Brain microvascular endothelial cell (primary cell): ENCODE results near the gene PCTP.
A peak's percentile ranks its signal among the peaks of the same experiment; 100 is the strongest.

Experiments used
- DNase-seq: peaks from one replicate; pipeline ENCODE4 v3.0.0-alpha.2; 2020
- H3K27ac ChIP-seq: fragments of 250-450 bp; sonication (Bioruptor Pico); 2 replicates; pipeline ENCODE4 v1.5.1; 2020; ENCODE audit warnings: mild to moderate bottlenecking, moderate library complexity
- H3K27me3 ChIP-seq: fragments of 250-450 bp; sonication (Bioruptor Pico); replicated peaks from 2 replicates; pipeline ENCODE4 v1.5.1; 2020; ENCODE audit warnings: mild to moderate bottlenecking
- H3K36me3 ChIP-seq: fragments of 250-450 bp; sonication (Bioruptor Pico); replicated peaks from 2 replicates; pipeline ENCODE4 v1.5.1; 2020; ENCODE audit warnings: mild to moderate bottlenecking
- H3K4me3 ChIP-seq: 2 replicates; pipeline ENCODE4 v1.5.1; 2011; ENCODE audit warnings: low read depth, mild to moderate bottlenecking, control low read depth, low read length, moderate library complexity
- in situ Hi-C: cut with HindIII; loops from 2 replicates; pipeline ENCODE4 v1.10.0; 2017; ENCODE audit warnings: low sequenced_read_pairs, low pct_ligation_motif_present
- TF ChIP-seq, protein P1 (sequence below): IDR thresholded peaks from 2 replicates; pipeline ENCODE4 v1.5.1; 2011; ENCODE audit warnings: low read depth, mild to moderate bottlenecking, moderate library complexity, low read length, control low read depth, inconsistent platforms; ENCODE audit errors: missing control alignments

PCTP gene

DNA sequence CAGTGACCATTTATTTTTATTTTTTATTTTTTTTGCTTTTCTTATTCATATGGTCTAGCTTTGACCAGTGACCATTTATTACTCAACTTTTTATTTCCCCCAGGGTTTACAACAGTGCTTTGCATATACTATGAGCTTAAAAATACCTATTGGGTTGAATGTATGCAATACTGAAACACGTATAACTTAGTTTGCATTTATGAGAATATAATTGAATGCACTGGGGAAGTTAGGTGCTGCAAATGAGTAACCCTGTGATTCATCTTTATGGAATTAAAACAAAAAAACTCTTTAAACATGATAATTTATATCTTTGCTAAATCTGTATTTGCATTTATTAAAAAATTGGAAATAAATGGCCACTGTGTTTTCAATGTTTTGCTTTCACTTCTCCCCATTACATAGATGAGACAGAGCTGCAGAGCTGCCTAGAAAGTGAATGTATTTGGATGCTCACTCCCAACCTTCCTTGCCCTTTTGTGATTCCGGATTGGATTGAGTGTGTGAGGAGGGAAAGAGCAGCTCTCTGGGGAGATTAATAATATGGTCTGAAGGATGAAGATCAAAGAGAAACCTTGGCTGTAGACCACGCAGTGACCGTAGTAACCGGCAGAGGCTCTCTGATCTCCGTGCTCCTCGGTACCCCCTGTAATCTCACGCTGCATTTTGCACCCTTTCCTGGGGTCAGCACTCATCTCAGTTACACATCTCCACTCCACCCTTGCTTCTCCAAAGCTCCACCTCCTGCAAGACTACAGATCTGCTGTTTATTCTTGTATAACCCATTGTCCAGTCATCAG, 42.5 kb upstream of the PCTP start:
- in situ Hi-C loops: no loop called here
- DNase-seq: no peak
- peak overlapping the region; percentile 2 for H3K4me3 ChIP-seq

DNA sequence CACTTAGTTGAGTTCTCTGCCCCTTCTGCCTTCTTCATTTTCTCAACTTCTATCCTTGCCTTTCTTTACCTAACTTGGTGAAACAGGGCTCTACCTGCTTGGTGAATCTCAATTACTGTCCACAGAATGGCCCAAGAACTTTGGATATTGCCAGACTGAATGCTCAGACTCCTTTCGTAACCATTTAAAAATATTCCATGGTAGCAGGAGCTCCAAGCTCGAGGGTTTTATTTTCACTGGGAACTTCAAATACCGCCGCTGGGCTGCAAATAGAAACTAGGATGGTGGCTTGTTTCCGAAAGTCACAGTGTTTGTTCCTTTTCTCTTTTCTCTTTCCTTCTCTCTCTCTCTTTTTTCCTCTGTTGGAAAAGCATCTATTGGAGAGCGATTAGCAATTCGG, 41.4 kb upstream of the PCTP start:
- Histone ChIP-seq H3K27me3 (no peaks in the 10 kb centered on the region), H3K36me3 (no peaks in the 10 kb centered on the region), H3K4me3 (no peak overlapping the region), H3K27ac (no peak overlapping the region)
- DNase-seq: no peak
- in situ Hi-C loops: no loop called here
- TF ChIP-seq, protein P1, sequence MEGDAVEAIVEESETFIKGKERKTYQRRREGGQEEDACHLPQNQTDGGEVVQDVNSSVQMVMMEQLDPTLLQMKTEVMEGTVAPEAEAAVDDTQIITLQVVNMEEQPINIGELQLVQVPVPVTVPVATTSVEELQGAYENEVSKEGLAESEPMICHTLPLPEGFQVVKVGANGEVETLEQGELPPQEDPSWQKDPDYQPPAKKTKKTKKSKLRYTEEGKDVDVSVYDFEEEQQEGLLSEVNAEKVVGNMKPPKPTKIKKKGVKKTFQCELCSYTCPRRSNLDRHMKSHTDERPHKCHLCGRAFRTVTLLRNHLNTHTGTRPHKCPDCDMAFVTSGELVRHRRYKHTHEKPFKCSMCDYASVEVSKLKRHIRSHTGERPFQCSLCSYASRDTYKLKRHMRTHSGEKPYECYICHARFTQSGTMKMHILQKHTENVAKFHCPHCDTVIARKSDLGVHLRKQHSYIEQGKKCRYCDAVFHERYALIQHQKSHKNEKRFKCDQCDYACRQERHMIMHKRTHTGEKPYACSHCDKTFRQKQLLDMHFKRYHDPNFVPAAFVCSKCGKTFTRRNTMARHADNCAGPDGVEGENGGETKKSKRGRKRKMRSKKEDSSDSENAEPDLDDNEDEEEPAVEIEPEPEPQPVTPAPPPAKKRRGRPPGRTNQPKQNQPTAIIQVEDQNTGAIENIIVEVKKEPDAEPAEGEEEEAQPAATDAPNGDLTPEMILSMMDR: no peak

More for the DNA sequence above, 42.5 kb upstream of the PCTP start:
- TF ChIP-seq, protein P1: peak; percentile 7
- no peaks in the 10 kb centered on the region for H3K36me3 ChIP-seq
- no peaks in the 10 kb centered on the region for H3K27me3 ChIP-seq
- H3K27ac ChIP-seq: no peak overlapping the region

DNA sequence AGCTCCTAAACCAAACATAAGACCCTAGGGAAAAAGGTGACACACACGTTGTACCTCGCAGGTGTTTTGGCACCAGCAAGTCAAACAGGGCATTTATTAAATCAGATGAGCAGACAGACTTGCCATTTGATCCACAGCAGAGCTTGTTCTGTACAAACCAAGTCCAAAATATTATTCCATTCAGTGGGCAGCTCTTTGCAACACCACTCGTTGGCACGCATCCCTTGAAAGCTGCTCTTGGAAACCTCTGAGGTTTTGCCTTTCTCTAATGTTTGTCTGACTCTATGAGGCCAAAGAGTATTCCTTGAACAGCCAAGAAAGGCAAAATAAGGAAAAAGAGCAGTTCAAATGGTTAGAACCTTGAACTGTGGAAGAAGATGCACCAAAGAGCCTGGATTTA, 40.9 kb upstream of the PCTP start:
- no peaks in the 10 kb centered on the region for H3K36me3 ChIP-seq
- TF ChIP-seq, protein P1: no peak
- no peak overlapping the region for H3K27ac ChIP-seq
- in situ Hi-C loops: no loop called here
- no peaks in the 10 kb centered on the region for H3K27me3 ChIP-seq
- H3K4me3 ChIP-seq: no peak overlapping the region
- no peak for DNase-seq

DNA sequence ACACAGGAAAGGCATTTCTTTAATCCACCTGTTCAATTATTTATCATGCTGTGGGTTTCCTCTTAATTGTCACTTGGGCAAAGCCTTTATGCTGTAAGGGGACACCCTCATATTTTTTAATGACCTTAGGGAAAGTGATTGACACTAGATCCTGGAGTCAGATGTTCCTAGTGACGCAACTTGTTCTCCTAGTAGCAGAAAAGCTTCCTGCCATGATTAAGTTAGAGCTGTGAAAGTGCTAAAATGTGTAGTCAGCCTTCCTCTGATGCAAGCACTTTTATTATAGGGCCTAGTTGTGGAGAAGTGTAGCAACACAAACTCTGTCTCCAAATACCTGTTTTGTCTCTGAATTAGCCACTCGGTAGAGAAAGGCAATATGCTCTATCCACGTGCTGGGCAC, 40.4 kb upstream of the PCTP start:
- DNase-seq: no peak
- Histone ChIP-seq H3K36me3 (no peaks in the 10 kb centered on the region), H3K27me3 (no peaks in the 10 kb centered on the region), H3K4me3 (no peak overlapping the region), H3K27ac (no peak overlapping the region)
- in situ Hi-C loops: no loop called here
- TF ChIP-seq, protein P1: no peak

DNA sequence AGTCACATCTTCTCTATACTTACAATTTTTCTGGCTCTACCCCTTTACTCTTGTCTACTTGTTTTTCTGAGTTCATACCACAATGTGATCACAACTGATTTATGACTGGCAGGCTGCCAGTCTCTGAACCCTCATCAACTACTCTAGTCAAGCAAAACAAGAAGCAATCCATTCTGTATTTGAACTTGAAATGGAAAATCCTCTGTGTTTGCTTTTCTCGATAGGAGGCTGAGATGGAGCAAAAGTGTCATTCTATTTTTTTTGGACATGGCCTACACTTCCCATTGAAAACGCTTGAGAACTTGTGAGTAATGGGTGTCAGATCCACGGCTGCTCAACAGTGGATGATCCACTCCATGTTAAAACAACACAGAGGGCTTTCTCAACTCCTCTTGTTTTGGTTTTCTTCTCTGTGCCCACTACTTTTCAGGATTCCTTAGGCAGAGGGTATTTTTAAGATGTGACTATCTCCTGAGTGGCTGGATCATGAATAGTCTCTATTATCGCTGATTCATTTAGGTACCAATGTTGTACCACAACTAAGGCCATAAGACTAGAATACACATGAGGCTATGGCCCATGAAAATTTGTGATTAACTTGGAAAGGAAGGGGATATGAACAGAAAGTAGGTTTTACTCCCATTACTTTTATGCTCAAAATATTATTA, 39.9 kb upstream of the PCTP start:
- TF ChIP-seq, protein P1: no peak
- in situ Hi-C loops: no loop called here
- Histone ChIP-seq H3K4me3 (no peak overlapping the region), H3K27ac (no peak overlapping the region), H3K27me3 (no peaks in the 10 kb centered on the region), H3K36me3 (no peaks in the 10 kb centered on the region)
- DNase-seq: no peak

DNA sequence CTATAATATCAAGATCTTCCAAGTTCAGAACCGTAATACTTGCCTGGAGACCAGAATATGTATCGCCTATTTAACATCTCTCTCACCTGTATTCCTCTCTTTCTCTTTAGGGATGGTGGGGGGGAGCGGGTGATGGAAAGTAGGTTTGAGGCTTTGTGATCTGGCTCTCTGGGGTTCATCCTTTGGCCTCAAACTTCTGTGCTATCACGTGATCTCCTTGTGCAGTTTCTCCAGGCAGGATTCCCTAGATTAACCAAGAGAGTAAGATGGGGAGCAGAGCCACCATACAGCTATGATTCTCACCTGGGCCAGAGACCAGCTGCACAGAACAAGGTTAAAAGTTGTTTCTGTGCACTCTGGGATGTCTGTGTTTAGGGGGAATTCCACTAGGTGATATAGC, 33.4 kb upstream of the PCTP start:
- no peak for DNase-seq
- Histone ChIP-seq H3K27ac (no peak overlapping the region), H3K4me3 (no peak overlapping the region), H3K36me3 (no peaks in the 10 kb centered on the region), H3K27me3 (no peaks in the 10 kb centered on the region)
- in situ Hi-C loops: no loop called here
- TF ChIP-seq, protein P1: no peak
